Upper lobe of left lung (tissue), 6 donors: ENCODE data around the gene KRT26. TPM values are rescaled to one million over a fixed set of nuclear protein-coding genes. Genes with fewer than 3 reads are reported as not detected.

Experiments
- ATAC-seq, 2 donors: fragments of 200-7000 bp; cut with Tn5 transposase; one replicate each; pipeline ENCODE4 v1.9.1; 2022; ENCODE audit warnings: mild to moderate bottlenecking in 2 of 2, moderate library complexity in 2 of 2; ENCODE audit not compliant: low FRiP score in 2 of 2
- DNase-seq, 2 donors: peaks; one replicate each; pipeline ENCODE4 v3.0.0-alpha.2; 2019 to 2020
- H3K27ac ChIP-seq, 4 donors: fragments of 200-600 bp; sonication (generic); one replicate each; pipeline ENCODE4 v1.5.1; 2016 to 2019
- H3K27me3 ChIP-seq, 4 donors: fragments of 200-600 bp; sonication (generic); one replicate each; pipeline ENCODE4 v1.5.1; 2017 to 2019
- H3K36me3 ChIP-seq, 4 donors: fragments of 200-600 bp; sonication (generic); one replicate each; pipeline ENCODE4 v1.5.1; 2016 to 2019
- H3K4me1 ChIP-seq, 4 donors: fragments of 200-600 bp; sonication (generic); one replicate each; pipeline ENCODE4 v1.5.1; 2018 to 2019
- H3K4me3 ChIP-seq, 4 donors: fragments of 200-600 bp; sonication (generic); one replicate each; pipeline ENCODE4 v1.5.1; 2017 to 2019; ENCODE audit warnings: mild to moderate bottlenecking in 2 of 4, moderate library complexity in 1 of 4
- H3K9me3 ChIP-seq, 4 donors: fragments of 200-600 bp; sonication (generic); one replicate each; pipeline ENCODE4 v1.5.1; 2018 to 2019
- EP300 ChIP-seq, 4 donors: sonication (generic); formaldehyde crosslinking; IDR thresholded peaks; one replicate each; pipeline ENCODE4 v1.5.1; 2017; ENCODE audit warnings: antibody characterized with exemption in 4 of 4, control low read depth in 2 of 4
- POLR2A ChIP-seq, 4 donors: fragments of 450-650 bp; IDR thresholded peaks; one replicate each; pipeline ENCODE4 v1.5.1; 2016 to 2017; ENCODE audit warnings: antibody characterized with exemption in 4 of 4, mild to moderate bottlenecking in 2 of 4
- POLR2AphosphoS5 ChIP-seq, 2 donors: sonication (generic); formaldehyde crosslinking; IDR thresholded peaks; one replicate each; pipeline ENCODE4 v1.5.1; 2017; ENCODE audit warnings: antibody characterized with exemption in 2 of 2
- WGBS, 2 donors: methylation state at CpG; one replicate each; pipeline ENCODE4 v1.1.5; 2017 to 2018; 5-methylcytosine and 5-hydroxymethylcytosine counted together
- total RNA-seq, 6 donors: library from RNA; depleted of rRNA in 4 of 6; stranded (reverse); fragments of >200 nt in 4 of 6; gene quantifications; one replicate each; pipeline versions ENCODE4 v1.1.0 to v1.2.1, GENCODE V29; 2016 to 2021
- TF ChIP-seq, protein P1 (sequence below), 6 experiments: fragments of 450-650 bp in 4 of 6; fragments of 200-600 bp in 2 of 6; sonication (generic) in 2 of 6; IDR thresholded peaks; one replicate each; pipeline ENCODE4 v1.5.1; 2016 to 2019; ENCODE audit warnings: antibody characterized with exemption in 6 of 6
- donor health status: DM: no; HTN: no; CAD: no; lungs with moderate emphysema.
- donor health status: DM: no; HTN: yes; CAD: no; lungs with severe emphysema.

KRT26 gene
- total RNA-seq, 6 donors from 2014 or later = not detected

DNA sequence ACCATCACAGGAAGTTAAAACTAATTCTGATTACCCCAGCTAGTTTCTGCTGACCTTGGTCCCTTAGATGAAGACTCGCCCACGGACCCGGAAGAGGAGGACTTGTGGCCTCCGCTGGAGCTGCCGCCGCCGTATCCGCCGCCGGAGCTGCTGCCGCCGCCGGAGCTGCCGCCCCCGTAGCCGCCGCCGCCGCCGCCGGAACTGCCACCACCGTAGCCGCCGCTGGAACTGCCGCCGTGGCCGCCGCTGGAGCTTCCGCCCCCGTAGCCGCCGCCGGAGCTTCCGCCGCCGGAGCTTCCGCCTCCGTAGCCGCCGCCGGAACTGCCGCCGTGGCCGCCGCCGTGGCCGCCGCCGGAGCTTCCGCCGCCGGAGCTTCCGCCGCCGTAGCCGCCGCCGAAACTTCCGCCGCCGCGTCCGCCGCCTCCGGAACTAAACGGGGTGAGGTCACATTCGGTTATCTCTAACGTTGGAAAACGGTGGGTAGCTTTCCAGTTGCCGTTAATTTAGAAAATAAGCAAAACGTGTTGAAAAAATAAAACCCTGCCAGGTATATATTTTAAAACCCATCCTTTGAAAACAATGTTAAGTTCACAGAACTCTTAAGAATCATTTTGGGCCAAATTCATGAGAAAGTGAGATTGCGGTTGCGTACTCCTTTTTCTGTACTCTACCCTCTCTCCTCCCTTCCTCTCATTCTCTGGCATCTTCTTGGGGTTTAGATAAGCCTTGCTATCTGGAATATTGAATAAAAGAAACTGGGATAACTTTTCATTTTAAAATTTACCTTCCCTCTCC is 46.9 kb upstream of the KRT26 start:
- H3K27me3 ChIP-seq = no peaks in the 10 kb centered on the region
- peaks cover 0 to 2% (median 0%) of the 10 kb centered on the region in 4 donors for H3K9me3 ChIP-seq
- peak overlapping the region; percentile 56 to 76 (median 68) for H3K4me3 ChIP-seq
- H3K4me1 ChIP-seq = peaks cover 3 to 15% (median 9%) of the 10 kb centered on the region in 4 donors
- ATAC-seq (peak; percentile 82 to 97), DNase-seq (peak; percentile 64 to 98)
- H3K27ac ChIP-seq = peak overlapping the region; percentile 88 to 91 (median 89)
- 3% methylated on average over 23 to 32 of the region's 73 CpGs for WGBS, 2 donors
- TF ChIP-seq POLR2AphosphoS5 (IDR thresholded peaks at IDR 0.05) (peak in 1 of 2 donors; percentile 20), EP300 (IDR thresholded peaks at IDR 0.05) (no peak), POLR2A (IDR thresholded peaks at IDR 0.05) (peak in 3 of 4 donors; percentile 15 to 81 (median 61))
- TF ChIP-seq, protein P1, sequence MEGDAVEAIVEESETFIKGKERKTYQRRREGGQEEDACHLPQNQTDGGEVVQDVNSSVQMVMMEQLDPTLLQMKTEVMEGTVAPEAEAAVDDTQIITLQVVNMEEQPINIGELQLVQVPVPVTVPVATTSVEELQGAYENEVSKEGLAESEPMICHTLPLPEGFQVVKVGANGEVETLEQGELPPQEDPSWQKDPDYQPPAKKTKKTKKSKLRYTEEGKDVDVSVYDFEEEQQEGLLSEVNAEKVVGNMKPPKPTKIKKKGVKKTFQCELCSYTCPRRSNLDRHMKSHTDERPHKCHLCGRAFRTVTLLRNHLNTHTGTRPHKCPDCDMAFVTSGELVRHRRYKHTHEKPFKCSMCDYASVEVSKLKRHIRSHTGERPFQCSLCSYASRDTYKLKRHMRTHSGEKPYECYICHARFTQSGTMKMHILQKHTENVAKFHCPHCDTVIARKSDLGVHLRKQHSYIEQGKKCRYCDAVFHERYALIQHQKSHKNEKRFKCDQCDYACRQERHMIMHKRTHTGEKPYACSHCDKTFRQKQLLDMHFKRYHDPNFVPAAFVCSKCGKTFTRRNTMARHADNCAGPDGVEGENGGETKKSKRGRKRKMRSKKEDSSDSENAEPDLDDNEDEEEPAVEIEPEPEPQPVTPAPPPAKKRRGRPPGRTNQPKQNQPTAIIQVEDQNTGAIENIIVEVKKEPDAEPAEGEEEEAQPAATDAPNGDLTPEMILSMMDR (IDR thresholded peaks at IDR 0.05) = peak in 1 of 6 experiments; percentile 12
- peaks cover 0 to 14% (median 2%) of the 10 kb centered on the region in 4 donors for H3K36me3 ChIP-seq

DNA sequence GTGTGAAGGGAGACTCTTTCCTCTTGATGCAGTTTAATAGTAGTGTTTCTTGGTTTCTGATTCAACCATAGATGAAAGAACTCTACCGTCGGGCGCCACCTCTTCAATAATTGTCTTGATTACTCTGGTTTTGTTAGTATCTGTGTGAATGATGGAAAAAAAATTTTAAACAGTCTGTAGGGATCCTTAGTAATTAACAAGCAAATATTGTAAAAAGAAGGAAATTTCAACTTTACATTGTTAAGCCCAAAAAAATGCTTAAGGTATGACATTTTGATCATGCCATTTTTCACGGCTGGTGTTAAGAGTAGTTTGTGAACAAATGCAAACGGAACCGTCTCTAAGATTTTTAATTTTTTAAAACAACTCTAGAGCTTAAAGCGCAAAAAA is 46.3 kb upstream of the KRT26 start:
- Histone ChIP-seq H3K27ac (peak overlapping the region; percentile 88 to 91 (median 89)), H3K9me3 (peaks cover 0 to 2% (median 0%) of the 10 kb centered on the region in 4 donors), H3K27me3 (no peaks in the 10 kb centered on the region), H3K36me3 (peaks cover 0 to 14% (median 2%) of the 10 kb centered on the region in 4 donors), H3K4me1 (peaks cover 3 to 15% (median 9%) of the 10 kb centered on the region in 4 donors), H3K4me3 (peak overlapping the region; percentile 56 to 76 (median 68))
- DNase-seq (no peak), ATAC-seq (no peak)
- TF ChIP-seq, protein P1 (IDR thresholded peaks at IDR 0.05) = no peak
- TF ChIP-seq POLR2AphosphoS5 (IDR thresholded peaks at IDR 0.05) = no peak
- no peak for TF ChIP-seq POLR2A (IDR thresholded peaks at IDR 0.05)
- TF ChIP-seq EP300 (IDR thresholded peaks at IDR 0.05) = no peak
- 24 to 27% methylated on average over 7 of the region's 7 CpGs for WGBS, 2 donors

DNA sequence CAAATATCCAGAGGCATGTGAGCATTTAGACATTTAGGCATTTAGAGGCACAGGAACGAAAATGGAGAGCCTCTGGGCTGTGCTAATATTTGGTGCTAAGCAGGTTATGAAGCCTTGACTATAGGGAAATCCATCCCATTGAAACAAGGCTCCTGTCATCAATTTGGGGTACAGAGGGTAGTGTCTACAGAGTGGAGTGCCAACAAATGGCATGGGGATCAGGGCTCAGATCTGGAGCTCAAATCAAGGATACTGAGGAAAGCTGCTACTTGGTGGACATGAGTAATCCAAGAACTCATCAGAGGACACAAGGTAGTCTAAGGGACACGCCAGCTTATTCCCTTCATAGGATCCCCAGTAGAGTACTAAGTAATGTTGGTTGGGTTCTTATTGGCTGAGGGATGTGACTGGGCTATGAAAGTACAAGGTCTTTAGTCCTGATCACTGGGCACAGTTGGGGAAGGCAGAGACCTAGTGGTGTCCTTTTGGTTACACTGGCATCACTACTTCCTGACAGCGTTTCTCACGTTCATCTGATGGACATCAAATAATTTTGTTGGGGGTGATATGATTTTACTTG is 45.2 kb upstream of the KRT26 start:
- H3K4me3 ChIP-seq = no peak overlapping the region
- peaks cover 0 to 2% (median 0%) of the 10 kb centered on the region in 4 donors for H3K9me3 ChIP-seq
- TF ChIP-seq, protein P1 (IDR thresholded peaks at IDR 0.05) = no peak
- no peak for TF ChIP-seq EP300 (IDR thresholded peaks at IDR 0.05)
- peaks cover 0 to 10% (median 2%) of the 10 kb centered on the region in 4 donors for H3K36me3 ChIP-seq
- H3K4me1 ChIP-seq = peaks cover 3 to 15% (median 9%) of the 10 kb centered on the region in 4 donors
- DNase-seq (no peak), ATAC-seq (no peak)
- H3K27me3 ChIP-seq = no peaks in the 10 kb centered on the region
- H3K27ac ChIP-seq = no peak overlapping the region
- WGBS, 2 donors = 99% methylated on average over 4 of the region's 4 CpGs

DNA sequence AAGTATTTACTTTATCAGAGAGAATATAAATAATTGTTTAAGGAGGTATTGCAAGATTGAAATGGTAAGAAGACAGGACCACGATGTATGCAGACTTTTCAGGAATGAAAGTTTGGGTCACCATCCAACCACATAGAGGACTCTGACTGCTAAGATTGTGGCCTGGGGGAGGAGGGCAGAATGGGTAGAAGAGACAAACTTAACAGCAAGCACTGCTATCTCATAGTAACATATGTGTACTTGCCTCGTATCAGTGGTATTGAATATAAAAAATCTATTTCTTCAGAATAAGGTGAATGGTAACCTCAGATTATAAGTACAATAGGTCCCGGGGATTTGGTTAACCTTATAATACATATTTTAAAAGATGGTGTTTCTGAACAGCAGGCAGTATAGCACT is 44.6 kb upstream of the KRT26 start:
- no peak for TF ChIP-seq EP300 (IDR thresholded peaks at IDR 0.05)
- TF ChIP-seq POLR2AphosphoS5 (IDR thresholded peaks at IDR 0.05) = no peak
- TF ChIP-seq, protein P1 (IDR thresholded peaks at IDR 0.05) = no peak
- no peak for TF ChIP-seq POLR2A (IDR thresholded peaks at IDR 0.05)
- peaks cover 0 to 2% (median 0%) of the 10 kb centered on the region in 4 donors for H3K9me3 ChIP-seq
- no peak for DNase-seq
- peaks cover 3 to 15% (median 9%) of the 10 kb centered on the region in 4 donors for H3K4me1 ChIP-seq
- H3K36me3 ChIP-seq = peaks cover 0 to 10% (median 2%) of the 10 kb centered on the region in 4 donors
- H3K27me3 ChIP-seq = no peaks in the 10 kb centered on the region
- ATAC-seq = no peak
- 89 to 96% methylated on average over 3 of the region's 3 CpGs for WGBS, 2 donors
- H3K27ac ChIP-seq = no peak overlapping the region
- no peak overlapping the region for H3K4me3 ChIP-seq
